Measurements from ENCODE around the gene TRIM63.

Gene TRIM63

GRCh38 chr1:26084091-26084561 is 16.7 kb upstream of the TRIM63 start:
- DNase-seq, result no peak

GRCh38 chr1:26083208-26083607 is 15.8 kb upstream of the TRIM63 start:
- DNase-seq, result no peak

GRCh38 chr1:26082020-26082350 is 14.6 kb upstream of the TRIM63 start:
- DNase-seq, result no peak

GRCh38 chr1:26081267-26082019 is 14.0 kb upstream of the TRIM63 start:
- no peak for DNase-seq

GRCh38 chr1:26079960-26080814 is 12.8 kb upstream of the TRIM63 start:
- no peak for DNase-seq

GRCh38 chr1:26079178-26079563 is 11.7 kb upstream of the TRIM63 start:
- DNase-seq, result no peak

- no peak for DNase-seq
These were observed 11.1 kb upstream of the TRIM63 start for GRCh38 chr1:26078286-26079177.

GRCh38 chr1:26077524-26077923 is 10.1 kb upstream of the TRIM63 start:
- no peak for DNase-seq

- no peak for DNase-seq
These were observed 8.2 kb upstream of the TRIM63 start for GRCh38 chr1:26075421-26076144.

GRCh38 chr1:26072305-26072704 is 4.9 kb upstream of the TRIM63 start:
- DNase-seq, result no peak

GRCh38 chr1:26070963-26071342 is 3.5 kb upstream of the TRIM63 start:
- DNase-seq, result no peak

- no peak for DNase-seq
These were observed 3.0 kb upstream of the TRIM63 start for GRCh38 chr1:26070296-26070962.

- DNase-seq, result no peak
These were observed 2.5 kb upstream of the TRIM63 start for GRCh38 chr1:26069941-26070295.

GRCh38 chr1:26066857-26067256 is 573 bp downstream of the TRIM63 start:
- DNase-seq, result peak; percentile 41

GRCh38 chr1:26066160-26066559 is 1.3 kb downstream of the TRIM63 start:
- no peak for DNase-seq

GRCh38 chr1:26064553-26064952 is 2.9 kb downstream of the TRIM63 start:
- no peak for DNase-seq

- DNase-seq, result no peak
These were observed 6.4 kb downstream of the TRIM63 start for GRCh38 chr1:26060832-26061574.

- DNase-seq, result no peak
These were observed 7.5 kb downstream of the TRIM63 start for GRCh38 chr1:26059906-26060305.

- DNase-seq, result no peak
These were observed 9.3 kb downstream of the TRIM63 start for GRCh38 chr1:26058052-26058595.

- no peak for DNase-seq
These were observed 10.2 kb downstream of the TRIM63 start for GRCh38 chr1:26057189-26057588.

- DNase-seq, result no peak
These were observed 12.4 kb downstream of the TRIM63 start for GRCh38 chr1:26055041-26055440.

Measured in femur (tissue), 1 donor.